Lower leg skin (tissue), 4 donors: ENCODE results near the gene GIMAP5. TPM values are rescaled to one million over a fixed set of nuclear protein-coding genes. Genes with fewer than 3 reads are reported as not detected.

Experiments used
- DNase-seq, 2 donors: peaks; one replicate each; pipeline ENCODE4 v3.0.0-alpha.2; 2019; ENCODE audit warnings: low spot score in 2 of 2
- H3K4me3 ChIP-seq: fragments of 200-600 bp; sonication (generic); 2 replicates; pipeline ENCODE4 v1.5.1; 2017; ENCODE audit warnings: mild to moderate bottlenecking, low read depth; ENCODE audit not compliant: poor library complexity, severe bottlenecking
- CTCF ChIP-seq, 3 donors: fragments of 450-650 bp; IDR thresholded peaks; one replicate each; pipeline ENCODE4 v1.5.1; 2016; ENCODE audit warnings: antibody characterized with exemption in 3 of 3, mild to moderate bottlenecking in 3 of 3, moderate library complexity in 2 of 3
- POLR2A ChIP-seq, 2 donors: fragments of 450-650 bp; IDR thresholded peaks; one replicate each; pipeline ENCODE4 v1.6.1; 2016 to 2017; ENCODE audit warnings: antibody characterized with exemption in 2 of 2, mild to moderate bottlenecking in 1 of 2, moderate library complexity in 1 of 2
- WGBS, 2 donors: methylation state at CpG; one replicate each; pipeline ENCODE4 v1.1.5; 2018; 5-methylcytosine and 5-hydroxymethylcytosine counted together
- intact Hi-C: fragments of 100-400 bp; cut with DNase I; formaldehyde crosslinking; loops from one replicate; pipeline ENCODE4 v1.15.0; 2023; ENCODE audit warnings: low total_unique reads
- total RNA-seq, 4 donors: library from RNA; depleted of rRNA; stranded (reverse); fragments of >200 nt; gene quantifications; one replicate each; pipeline ENCODE4 v1.1.0, GENCODE V29; 2016

Gene GIMAP5
- total RNA-seq, 4 donors from 2014 or later: 4.6 to 18.7 (median 10.9) TPM

- DNase-seq: no peak
- no peak overlapping the region for H3K4me3 ChIP-seq
- intact Hi-C loops: no loop called here
- TF ChIP-seq POLR2A (IDR thresholded peaks at IDR 0.05): no peak
- no peak for TF ChIP-seq CTCF (IDR thresholded peaks at IDR 0.05)
Observed at GRCh38 chr7:150728011-150728410, 9.2 kb upstream of the GIMAP5 start.

DNA sequence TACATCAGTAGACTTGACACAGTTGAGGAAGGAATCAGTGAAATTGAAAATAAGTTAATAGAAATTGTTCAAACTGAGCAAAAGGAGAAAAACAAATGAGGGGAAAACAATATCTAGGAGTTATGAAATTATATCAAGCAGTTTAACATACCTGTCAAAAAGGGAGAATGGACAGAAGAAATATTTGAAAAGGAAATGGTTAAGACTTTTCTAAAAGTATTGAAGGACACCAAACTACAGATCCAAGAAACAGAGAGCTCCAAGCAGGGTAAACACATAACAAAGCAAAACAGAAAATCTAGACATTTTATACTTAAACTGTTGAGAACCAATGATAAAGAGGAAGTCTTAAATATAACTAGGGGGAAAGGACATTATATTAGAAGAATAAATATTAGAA lies 8.6 kb upstream of the GIMAP5 start:
- H3K4me3 ChIP-seq: no peak overlapping the region
- DNase-seq: no peak
- TF ChIP-seq CTCF (IDR thresholded peaks at IDR 0.05) (no peak), POLR2A (IDR thresholded peaks at IDR 0.05) (no peak)
- intact Hi-C loops: no loop called here

- WGBS, 2 donors: 39 to 52% methylated on average over 1 of the region's 1 CpG
- no peak for DNase-seq
- intact Hi-C loops: loop anchor here (10.0 kb wide), 1 partner anchor 287 kb away; no protein-coding TSS in a partner anchor
- H3K4me3 ChIP-seq: no peak overlapping the region
- no peak for TF ChIP-seq CTCF (IDR thresholded peaks at IDR 0.05)
- TF ChIP-seq POLR2A (IDR thresholded peaks at IDR 0.05): no peak
Observed at GRCh38 chr7:150731916-150732315, 5.3 kb upstream of the GIMAP5 start.

GRCh38 chr7:150732786-150733481 lies 4.3 kb upstream of the GIMAP5 start:
- no peak for DNase-seq
- intact Hi-C loops: loop anchor here (10.0 kb wide), 1 partner anchor 288 kb away; no protein-coding TSS in a partner anchor
- no peak overlapping the region for H3K4me3 ChIP-seq
- TF ChIP-seq POLR2A (IDR thresholded peaks at IDR 0.05) (no peak), CTCF (IDR thresholded peaks at IDR 0.05) (no peak)
- WGBS, 2 donors: 74 to 81% methylated on average over 5 of the region's 5 CpGs

DNA sequence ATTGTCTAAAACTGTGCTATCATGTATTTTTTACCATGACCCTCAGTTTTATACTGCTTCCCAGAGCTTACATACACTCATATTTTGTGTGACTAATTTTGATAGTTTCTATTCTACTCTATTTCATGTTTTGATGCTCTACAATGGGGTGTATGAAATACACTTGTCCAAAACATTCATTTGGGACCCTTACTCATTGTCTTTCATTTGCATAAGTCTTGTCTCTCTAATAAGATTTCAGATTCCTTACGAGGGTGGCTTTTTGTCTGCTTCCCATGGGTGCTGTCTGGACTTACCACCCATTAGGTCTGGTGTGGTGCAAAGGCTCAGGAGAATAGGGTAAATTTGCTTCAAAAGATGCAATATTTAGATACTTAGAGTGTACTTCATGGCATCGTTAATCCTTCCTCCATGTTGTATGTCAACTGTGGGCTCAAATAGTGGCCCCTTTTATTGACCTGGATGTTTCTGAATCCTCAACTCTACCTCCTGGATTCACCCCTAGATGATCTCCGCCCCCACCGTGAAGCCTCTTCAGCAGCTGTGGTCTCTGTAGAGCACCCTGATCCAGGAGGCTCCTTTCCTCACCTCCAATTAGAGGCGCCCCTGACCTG lies 3.6 kb upstream of the GIMAP5 start:
- intact Hi-C loops: loop anchor here (10.0 kb wide), 1 partner anchor 289 kb away; no protein-coding TSS in a partner anchor
- TF ChIP-seq CTCF (IDR thresholded peaks at IDR 0.05) (no peak), POLR2A (IDR thresholded peaks at IDR 0.05) (no peak)
- WGBS, 2 donors: 87 to 89% methylated on average over 5 of the region's 5 CpGs
- no peak overlapping the region for H3K4me3 ChIP-seq
- DNase-seq: no peak
